ENCODE data around the gene SPDYE1. TPM values are rescaled to one million over a fixed set of nuclear protein-coding genes. Genes with fewer than 3 reads are reported as not detected.

SPDYE1 gene
- polyA plus RNA-seq, 10 donors = 0.20 to 2.0 (median 0.73) TPM

DNA sequence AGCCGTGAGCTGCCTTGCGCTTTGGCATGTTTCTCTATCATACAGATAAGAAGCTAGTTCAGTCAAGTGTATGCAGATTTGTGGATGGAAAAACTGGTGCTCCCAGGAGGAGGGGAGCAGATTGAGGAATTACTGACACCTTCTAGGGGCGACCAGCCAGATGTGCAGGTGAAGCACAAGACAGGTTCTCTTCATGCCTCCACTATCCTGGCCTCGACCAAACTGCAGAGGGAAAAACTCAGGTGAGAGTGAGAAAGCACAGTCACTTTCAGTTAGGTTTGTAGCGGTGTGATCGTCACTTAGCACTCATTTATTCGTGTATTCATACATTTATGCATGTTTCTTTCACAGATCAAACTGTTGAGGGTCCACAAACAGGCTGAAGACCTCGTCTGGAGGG lies 46.2 kb downstream of the SPDYE1 start:
- DNase-seq = no peak

DNA sequence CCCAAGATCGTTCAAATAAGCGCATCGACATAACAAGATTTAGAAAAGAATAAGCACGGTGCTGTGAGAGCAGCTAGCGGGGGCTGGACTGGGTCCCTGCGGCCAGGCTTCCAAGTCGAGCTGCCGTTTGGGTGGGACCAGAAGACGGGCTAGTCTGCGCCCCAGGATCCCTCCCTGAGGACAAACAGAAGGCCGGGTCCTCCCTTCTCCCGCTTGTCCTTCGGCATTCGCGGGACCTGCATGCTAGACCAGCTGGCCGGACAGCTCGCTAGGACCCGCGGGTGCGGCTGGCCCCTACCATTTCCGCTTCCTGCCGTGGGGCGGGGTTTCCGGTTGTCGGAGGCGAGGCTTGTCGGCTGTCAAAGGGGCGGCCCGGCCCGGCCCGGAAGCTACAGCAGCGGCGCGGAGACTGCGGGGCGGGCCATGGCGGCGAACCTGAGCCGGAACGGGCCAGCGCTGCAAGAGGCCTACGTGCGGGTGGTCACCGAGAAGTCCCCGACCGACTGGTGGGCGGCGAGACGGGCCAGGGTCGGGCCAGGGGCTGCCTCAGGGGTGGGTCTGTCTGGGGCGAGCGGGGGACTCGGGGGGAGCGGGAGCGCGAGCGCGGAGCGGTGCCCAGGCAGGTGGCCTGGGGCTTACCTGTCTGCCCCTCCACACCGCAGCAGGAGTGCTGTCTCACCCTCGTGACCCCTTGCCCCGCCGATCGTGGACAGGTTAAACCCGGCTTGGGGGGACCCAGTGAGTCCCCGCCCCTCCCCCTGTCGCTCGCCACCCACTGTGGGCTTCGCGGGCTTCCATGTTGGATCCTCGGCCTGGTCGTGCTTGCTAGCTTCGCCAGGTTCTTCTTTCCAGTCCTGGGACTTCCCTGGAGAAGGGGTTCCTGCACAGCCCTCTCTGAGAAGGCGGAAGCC lies 46.9 kb downstream of the SPDYE1 start, which contains the start of gene DBNL:
Gene DBNL (plus strand): TSS at position 388 of the 911 bp plus-strand sequence. CDS start 36 bp downstream, at position 424.
- DNase-seq = peak; percentile 87 to 96 (median 92)

DNA sequence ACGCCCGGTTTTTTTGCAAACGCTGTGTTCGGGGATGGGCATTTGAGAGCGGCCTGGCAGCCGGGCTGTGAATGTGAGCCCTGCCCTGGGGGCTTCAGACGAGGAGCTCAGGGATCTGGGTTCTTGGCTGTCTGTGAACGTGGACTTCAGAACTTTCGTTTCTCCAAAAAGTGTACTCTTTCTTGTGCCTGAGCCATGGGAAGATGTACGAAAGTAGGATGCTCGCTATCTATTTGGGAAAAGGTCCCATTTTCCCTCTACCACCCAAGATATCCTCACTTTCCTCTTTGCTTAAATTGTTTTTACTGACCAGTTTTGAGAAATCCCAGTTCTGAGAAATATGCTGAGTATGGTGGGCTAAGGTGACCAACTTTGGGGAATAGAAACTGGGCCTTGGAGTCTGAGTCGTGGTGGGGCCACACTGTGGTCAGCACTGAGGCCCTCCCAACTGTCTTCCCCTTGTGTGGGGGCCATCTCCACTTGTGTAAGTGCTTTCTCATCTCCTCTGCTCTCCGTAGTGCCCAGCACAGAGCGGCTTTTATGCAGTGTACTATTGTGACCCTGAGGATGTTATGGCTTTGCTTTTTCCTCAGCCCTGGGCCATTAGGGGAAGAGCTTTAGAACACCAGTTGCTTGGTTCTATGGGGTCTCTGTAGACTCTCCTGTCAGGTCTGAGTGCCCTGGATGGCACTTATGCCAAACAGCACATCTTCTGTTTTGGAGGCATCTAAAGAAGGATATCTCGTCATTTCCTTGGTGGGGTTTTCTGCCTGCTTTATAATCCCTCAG lies 47.7 kb downstream of the SPDYE1 start:
- DNase-seq = no peak

DNA sequence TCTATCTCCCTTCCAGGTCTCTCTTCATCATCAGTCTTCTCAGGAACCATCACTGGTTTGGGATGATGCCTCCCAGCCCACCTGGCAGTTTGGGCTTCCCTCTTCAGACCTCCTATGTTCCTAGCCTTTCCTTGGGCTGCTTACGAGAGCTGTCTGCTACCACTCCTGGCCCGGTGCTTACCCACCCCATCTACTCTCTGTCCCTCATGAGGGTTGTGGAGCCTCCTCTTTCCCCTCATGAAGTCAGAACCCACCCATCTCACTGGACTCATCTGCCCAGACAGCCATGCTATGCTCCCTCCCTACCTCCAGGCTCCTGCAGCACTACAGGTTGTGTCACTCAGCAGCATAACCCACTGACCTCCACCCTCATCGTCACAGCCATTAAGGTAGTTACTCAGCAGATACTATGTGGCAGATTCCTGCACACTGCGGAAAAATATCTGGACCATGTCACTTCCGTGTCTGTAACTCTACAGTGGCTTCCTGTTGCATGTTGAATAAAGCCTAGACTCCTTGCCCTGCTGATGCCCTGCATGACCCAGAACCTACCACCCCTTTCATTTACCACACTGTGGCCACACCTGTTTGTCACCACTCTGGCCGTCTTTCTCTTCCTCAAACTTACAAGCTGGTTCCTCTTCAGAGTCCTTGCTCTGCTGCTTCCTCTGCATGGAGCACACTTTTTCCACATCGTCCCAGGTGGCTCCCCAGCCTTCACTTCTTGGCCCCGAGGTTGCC lies 48.8 kb downstream of the SPDYE1 start:
- no peak for DNase-seq

DNA sequence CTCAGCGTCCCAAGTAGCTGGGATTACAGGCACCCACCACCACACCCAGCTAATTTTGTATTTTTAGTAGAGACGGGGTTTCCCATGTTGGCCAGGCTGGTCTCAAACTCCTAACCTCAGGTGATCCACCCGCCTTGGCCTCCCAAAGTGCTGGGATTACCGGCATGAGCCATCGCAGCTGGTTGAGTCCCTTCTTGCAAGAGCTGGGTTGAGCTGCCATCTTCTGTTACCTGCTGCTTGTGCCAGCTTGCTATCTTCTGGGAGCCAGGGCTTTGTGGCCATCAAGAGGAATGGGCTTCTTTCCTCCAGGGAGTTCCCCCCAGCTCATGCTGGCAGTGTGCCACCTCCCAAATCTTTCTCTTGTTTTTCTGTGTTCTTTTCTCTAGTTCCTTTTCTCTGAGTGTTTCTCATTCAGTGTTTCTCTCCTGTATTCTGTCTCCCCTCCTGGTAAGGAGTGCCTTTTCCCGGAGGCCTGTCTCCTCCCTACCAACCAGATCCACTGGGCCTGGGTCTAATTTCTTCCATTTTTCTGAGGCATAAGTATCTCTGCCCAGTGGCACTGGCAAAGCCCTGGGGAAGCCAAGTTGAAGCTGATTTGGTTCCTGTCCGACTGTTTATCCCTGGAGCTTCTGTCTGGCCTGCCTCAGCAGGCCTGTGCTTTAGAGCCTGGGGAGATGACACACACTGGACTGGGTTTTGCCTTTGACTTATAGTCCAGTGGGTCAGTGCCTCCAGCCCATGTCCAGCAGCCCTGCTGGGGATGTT lies 50.5 kb downstream of the SPDYE1 start:
- no peak for DNase-seq

DNA sequence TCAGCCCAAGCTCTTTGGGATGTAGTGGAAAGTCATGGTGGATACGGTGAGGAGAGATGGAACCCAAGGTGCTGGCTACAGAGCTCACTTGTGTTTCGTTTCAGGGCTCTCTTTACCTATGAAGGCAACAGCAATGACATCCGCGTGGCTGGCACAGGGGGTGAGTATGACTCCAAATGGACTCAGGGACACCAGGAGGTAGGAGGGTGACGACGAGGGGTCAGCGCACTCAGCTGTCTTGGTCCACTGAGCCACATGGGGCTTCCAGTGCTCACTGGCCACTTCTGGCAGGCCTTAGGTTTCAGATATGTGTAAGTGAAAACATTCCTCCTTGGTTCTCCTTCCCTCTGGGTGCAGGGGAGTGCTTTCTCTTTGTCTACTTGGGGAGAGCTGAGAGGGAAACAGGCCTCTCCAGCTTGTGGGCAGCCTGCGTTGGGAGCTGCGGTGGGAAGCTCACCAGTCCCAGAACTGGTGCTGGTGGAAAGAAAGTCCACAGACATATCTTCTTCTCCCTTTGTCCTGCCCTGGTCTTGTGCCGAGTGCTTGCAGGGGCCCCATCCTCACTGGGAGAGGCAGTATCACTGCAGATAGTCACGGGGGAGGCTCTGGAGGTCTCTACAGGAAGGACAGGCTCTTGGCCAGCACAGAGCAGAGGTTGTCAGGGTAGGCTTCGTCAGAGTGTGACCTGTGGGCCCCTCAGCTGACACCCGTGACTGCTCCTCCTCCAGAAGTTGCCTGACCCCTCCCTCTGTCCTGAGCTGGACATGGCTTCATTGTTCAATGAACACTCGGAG lies 52.6 kb downstream of the SPDYE1 start:
- no peak for DNase-seq

DNA sequence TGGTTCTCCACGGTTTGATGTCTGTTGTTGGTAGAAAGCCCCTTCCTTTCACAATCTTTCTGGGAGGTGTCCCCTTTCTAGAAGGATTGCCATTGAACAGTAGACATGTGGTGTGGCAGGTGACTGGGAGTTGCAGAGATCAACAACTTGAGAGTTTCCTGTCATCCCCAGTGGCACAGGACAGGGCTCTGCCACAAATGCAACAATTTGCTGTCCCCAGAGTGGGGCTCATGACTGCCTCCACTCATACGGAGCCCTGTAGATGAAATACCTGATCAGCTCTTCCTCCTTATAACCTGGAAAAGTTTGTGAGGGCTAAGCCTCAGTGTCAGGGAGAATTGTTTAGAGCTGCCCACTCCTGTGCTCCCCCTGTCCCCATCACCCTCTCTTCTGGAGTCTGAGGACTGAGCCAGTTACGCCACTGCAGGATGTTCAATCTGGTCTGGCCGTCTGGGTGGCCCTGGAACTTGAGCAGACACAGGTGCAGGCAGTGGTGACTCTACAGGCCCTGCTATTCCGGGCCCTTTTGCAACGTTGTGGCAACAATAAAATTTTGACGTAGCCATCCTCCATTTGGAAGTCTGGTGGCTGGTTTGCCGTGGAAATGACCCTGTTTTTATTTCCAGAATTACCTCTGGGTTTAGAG lies 53.3 kb downstream of the SPDYE1 start:
- no peak for DNase-seq

DNA sequence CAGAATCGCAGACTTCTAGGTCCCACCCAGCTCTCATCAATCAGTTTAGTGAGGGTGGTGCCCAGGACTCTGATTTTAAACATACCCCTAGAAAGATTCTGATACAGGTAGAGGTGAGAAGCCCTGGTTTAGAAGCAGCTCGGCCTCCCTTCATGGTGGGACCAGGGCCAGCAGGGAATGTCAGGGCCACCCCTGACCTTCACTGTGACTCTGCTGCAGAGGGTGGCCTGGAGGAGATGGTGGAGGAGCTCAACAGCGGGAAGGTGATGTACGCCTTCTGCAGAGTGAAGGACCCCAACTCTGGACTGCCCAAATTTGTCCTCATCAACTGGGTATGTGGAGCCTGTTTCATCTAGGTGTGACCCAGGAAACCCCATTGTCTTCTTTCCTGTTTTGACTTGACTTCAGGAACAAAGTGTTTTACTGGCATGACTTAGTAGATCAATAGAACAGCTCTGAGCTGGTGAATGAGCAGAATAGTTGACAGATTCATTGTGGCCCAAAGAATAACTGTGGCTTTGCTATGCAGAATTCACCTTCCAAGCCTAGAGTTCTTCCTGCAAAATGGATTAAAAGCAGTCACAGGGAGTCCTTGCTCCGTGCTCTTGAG lies 54.0 kb downstream of the SPDYE1 start:
- DNase-seq = no peak

DNA sequence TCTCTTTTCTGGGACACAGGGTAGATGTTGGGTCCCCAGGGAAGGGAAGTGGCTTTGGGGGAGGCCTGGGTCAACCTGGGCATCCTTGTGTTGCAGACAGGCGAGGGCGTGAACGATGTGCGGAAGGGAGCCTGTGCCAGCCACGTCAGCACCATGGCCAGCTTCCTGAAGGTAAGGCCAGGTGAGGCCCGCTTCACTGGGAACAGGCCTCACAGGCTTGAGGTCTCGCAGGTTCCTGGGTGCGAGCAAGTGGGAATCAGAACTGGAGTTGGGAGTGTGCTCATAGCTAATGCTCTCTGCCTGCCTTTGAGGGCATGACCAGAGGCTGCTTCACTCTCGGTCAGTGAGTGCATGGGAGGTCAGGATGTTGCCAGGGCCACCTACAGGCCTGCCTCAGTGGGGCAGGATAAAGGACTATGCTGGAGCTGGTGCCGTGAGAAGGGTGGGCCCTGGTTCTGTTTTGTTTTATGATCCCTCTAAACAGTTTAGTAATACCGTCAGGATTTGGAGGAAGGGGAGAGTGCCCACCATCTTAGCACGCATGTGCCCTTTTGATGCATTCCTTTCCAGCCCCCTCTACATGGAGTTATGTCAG lies 55.2 kb downstream of the SPDYE1 start:
- DNase-seq = no peak

DNA sequence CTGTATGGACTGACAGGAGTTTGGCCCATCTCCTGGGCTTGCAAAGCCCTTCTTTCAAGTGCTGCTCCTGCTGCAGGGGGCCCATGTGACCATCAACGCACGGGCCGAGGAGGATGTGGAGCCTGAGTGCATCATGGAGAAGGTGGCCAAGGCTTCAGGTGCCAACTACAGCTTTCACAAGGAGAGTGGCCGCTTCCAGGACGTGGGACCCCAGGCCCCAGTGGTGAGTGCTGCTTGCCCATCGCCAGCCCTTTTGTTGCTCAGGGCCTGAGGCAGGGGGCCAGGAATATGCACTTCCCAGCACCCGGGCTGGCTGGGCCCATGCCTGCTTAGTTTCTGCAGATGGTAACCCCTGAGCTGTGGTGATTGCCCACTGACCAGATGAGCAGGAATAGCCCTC lies 59.0 kb downstream of the SPDYE1 start:
- DNase-seq = no peak

DNA sequence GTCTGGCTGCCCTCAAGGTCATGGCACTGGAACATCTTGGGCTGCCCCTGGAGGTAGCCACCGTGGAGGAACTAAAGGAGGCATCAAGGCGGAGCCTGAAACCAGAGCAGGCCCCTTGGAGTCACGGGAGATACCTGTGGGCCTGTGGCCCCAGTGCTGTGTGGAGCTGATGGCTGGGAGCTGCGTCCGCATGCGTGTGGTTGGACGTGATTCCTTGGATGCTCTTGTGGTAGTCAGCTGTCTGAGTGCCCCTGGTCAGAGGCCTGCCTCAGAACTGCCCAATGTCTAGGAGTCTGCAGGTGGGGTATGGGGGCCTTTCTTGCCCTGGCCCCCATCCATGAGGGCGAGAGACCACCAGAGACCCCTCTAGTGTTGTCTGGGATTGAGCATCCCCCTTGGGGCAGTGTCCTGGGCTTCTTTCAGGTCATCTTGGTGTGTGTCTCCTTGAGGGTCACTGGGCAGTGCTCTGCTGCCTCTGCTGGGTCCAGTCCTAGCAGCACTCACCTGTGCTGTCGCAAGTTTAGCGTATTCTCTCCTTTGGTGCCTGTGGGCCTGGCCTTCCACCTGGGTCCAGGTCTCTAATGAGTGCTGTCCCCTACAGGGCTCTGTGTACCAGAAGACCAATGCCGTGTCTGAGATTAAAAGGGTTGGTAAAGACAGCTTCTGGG lies 59.6 kb downstream of the SPDYE1 start:
- DNase-seq = no peak

DNA sequence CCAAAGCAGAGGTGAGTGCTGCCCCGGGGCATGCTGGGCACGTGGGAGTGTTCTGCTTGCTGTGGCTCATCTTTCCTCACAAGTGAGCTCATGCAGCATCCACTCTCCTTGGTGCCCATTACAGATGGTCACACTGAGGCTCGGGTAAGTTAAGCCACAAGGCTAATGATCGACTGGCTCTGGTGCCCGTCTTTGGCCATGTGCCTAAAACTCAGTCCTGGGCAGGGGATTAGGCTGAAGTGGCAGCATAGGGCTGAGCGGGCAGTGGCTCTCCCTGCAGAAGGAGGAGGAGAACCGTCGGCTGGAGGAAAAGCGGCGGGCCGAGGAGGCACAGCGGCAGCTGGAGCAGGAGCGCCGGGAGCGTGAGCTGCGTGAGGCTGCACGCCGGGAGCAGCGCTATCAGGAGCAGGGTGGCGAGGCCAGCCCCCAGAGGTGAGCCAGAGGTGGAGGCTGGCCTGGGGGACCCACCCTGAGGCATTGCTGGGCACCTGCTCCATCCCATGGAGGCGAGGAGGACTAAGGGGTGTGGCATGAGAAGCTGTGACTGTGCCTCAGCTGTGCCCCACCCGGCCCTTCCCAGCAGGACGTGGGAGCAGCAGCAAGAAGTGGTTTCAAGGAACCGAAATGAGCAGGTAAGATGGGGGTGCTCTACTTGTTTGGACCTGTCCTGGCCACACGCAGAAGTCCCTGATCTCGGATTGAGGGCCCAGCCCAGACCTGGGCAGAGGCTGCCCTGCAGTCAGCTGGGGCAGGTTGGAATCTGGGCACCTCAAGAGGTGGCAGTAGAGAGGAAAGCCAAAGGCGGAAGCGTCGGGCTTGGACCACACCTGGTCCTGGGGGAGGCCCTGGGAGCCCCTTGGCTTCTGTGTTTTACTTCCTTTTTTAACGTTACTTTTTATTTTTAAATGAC lies 60.4 kb downstream of the SPDYE1 start:
- no peak for DNase-seq

DNA sequence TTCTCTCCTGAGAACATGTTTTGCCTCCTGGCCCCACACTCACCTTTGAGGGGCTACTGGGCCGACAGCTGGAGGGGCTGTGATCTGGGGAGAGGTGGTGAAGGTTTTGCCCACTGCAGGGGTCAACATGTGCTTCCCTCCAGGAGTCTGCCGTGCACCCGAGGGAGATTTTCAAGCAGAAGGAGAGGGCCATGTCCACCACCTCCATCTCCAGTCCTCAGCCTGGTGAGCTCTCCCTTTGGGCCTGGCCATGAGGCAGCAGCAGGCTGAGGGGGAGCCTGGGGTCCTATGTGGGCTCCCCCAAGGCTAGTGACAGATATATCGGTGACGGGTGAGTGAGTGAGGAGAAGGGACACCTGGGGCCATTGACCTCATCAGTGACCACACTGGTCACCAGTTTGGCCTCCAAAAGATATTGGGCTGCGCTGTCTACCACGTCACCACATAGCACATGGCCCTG lies 61.1 kb downstream of the SPDYE1 start:
- DNase-seq = no peak

DNA sequence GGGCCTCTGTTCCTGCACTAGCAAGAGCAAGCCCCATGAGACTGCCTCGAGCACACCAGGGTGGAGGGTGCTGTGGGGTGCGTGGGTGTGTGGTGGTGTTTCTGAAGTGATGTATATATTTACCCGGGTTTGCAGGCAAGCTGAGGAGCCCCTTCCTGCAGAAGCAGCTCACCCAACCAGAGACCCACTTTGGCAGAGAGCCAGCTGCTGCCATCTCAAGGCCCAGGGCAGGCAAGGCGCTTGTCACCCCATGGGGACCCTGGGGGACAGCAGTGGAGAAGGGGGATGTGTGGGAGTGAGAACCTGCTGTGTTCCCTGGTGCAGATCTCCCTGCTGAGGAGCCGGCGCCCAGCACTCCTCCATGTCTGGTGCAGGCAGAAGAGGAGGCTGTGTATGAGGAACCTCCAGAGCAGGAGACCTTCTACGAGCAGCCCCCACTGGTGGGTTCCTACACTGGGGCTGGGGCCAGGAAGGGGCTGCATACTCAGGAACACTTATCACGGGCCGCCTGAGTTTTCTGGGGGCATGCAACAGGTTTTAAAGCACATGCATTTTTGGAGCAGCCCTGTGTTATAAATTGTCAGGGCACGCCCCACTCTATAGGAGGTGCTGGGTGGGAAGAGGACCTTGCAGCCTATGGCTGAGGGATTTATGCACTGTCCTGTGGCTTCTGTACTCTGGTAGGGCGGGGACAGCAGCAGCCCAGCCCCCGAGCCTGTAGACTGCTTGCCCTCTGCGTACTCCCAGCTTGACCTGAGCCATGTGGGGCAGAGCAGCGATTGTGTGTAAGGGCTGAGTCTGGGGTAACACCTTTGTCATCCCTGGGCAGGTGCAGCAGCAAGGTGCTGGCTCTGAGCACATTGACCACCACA lies 61.8 kb downstream of the SPDYE1 start:
- no peak for DNase-seq
